ENCODE measurements around the gene PDZK1IP1.
"Not testable (repeated sequence)": the region's sequence is repeated elsewhere in the genome, so short reads cannot be mapped to it uniquely, and the experiment has no call there.

PDZK1IP1 gene

GRCh38 chr1:47179017-47179987 is 10.5 kb downstream of the PDZK1IP1 start:
- DNase-seq, result peak; percentile 35 to 51 (median 42)

DNA sequence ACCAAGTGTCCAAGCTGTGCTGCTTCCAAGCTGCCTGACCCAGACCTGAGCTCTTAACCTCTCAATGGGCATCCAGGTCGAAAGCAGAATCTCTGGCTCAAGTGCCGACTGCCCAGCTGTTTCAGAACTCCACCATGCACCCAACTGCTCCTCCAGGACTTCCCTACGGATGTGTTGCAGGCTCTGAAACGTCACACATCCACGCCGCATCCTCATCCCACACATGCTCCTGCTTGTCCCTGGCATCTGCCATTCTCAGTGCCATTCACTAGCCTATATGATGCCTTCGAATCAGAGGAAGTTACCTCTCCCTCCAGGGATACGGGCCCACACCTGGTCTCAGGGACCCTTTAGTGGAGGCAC is 11.2 kb downstream of the PDZK1IP1 start:
- no peak for DNase-seq

DNA sequence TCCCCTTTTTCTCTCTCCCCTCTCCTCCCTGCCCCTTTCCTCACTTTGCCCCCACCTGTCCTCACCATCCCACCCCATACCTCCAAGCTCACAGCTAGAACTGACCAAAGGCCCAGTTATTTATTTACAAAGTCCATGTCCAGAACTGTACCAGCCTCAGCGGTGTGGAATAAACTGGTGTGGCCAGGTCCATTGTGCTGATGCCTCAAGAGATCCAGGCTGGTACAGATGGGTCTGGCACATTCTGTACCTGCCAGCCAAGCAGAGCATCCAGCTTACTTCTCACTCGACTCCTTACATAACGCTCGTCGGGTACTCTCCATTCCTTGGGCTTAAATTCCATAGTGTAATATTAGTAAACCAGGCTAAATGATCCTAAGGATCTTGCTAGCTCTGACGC is 11.8 kb downstream of the PDZK1IP1 start:
- DNase-seq, result no peak

DNA sequence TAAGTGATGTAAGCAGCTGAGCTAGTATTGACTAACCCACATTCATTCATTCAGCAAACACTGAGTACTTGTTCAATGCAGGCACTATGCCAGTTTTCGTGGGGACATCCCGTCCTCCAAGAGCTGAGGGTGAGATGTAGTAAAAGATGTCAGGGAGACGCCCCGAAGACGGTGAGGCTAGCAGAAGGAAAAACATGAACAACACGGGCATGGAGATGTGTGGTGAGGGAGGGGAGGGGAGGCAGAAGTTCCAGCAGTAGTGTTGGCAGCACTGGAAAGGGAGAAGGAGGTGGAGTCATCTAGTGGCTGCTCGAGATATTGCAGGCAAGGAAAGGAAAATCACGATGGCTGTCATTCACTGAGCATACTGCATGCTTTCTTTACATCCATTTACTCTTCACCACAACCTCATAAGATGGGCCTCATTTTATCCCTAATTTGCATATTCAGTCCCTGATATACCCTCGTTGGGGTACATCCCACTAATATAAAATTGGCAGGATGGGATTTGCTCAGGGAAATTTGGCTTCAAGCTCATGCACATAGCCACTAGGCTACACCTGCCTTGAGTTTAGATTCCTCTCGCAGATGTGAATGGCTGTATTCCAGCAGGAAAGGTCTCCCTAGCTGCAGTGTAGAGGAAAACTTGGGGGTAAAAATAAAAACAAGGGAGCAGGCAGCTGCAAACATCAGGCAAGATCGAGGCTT is 14.5 kb downstream of the PDZK1IP1 start:
- DNase-seq, result no peak

DNA sequence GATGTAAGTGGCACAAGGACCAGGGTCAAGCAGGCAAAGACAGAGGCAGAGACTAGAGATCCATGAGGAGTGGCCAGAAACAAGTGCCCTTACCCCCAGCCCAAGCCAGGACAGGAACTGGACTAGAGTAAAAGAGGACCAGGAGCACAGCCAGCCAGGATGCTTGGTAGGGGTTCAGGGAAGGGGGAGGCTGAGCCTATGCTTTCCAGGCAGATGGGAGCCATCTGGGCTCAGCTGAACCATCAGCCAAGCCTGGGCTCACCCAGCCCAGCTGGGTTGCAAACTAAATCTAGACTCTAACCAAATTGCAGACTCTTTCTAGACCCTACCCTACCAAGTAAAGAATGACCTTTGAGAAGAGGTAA is 15.2 kb downstream of the PDZK1IP1 start:
- DNase-seq, result no peak

- DNase-seq, result no peak
Measured at GRCh38 chr1:47172782-47173181, 17.1 kb downstream of the PDZK1IP1 start.

GRCh38 chr1:47164552-47164951 is 25.3 kb downstream of the PDZK1IP1 start:
- no peak for DNase-seq

DNA sequence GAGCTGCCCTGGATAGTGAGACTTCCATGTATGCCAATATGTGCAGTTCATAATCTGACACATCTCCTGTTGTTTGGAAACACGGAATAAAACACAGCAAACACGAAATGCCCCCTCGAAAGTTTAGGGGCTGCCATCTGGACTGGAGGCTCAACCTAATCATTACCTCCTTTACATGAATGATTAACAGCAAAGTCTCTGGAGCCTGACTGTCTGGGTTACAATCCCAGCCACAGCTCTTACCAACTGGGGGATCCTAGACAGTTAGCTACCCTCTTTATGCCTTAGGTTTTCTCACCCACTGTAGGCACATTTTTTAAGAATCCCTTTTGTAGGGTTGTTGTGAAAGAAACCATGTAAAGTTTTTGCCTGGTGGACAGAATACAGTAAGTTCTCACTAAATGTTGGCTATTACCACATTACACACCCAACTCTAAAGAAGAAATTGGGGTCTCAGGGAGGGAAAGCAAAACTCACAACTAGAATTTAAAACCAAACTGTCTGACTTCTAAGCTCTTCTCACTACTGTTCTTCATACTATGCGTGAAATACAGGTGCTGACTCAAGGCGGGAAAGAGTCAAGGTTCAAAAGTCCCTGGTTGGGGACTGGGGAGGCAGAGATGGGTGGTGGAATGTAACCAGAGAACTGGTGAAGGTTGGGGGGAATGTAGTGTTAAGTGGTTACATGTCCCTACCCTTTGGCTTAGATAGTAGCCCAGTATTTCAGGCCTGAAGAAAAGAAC is 28.4 kb downstream of the PDZK1IP1 start:
- no peak for DNase-seq

- DNase-seq, result no peak
Measured at GRCh38 chr1:47160716-47161115, 29.1 kb downstream of the PDZK1IP1 start.

DNA sequence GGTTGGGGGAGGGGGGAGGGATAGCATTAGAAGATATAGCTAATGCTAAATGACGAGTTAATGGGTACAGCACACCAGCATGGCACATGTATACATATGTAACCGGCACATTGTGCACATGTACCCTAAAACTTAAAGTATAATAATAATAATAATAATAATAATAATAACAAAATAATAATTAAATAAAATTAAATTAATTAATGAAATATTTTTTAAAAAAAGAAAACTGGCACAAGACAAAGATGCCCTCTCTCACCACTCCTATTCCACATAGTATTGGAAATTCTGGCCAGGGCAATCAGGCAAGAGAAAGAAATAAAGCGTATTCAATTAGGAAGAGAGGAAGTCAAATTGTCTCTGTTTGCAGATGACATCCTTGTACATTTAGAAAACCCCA is 31.9 kb downstream of the PDZK1IP1 start:
- DNase-seq, result not testable (repeated sequence)

- DNase-seq, result not testable (repeated sequence)
Measured at GRCh38 chr1:47156457-47156856, 33.4 kb downstream of the PDZK1IP1 start.

- DNase-seq, result not testable (repeated sequence)
Measured at GRCh38 chr1:47149162-47149561, 40.7 kb downstream of the PDZK1IP1 start.

- DNase-seq, result no peak
Measured at GRCh38 chr1:47147047-47147785, 42.6 kb downstream of the PDZK1IP1 start.

- not testable (repeated sequence) for DNase-seq
Measured at GRCh38 chr1:47146495-47146894, 43.3 kb downstream of the PDZK1IP1 start.

GRCh38 chr1:47143654-47144053 is 46.2 kb downstream of the PDZK1IP1 start:
- DNase-seq, result not testable (repeated sequence)

DNA sequence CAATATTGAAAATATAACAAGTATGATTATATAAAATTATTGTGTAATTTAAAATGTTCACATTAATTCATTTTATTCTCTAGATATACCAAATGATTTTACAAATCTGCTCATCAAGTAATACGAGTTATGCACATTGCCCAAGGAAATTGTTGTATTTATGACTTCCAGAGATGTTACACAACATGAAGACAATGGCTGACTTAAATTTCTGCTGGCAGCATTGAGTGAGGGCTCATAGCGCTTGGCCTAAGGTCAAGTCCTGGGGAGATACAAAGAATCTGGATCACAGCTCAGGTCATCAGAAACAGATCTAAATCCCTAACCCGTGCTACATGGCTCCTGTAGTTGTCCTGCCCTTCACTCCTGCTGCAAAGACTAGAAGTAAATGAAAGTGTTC is 49.5 kb downstream of the PDZK1IP1 start:
- DNase-seq, result not testable (repeated sequence)

DNA sequence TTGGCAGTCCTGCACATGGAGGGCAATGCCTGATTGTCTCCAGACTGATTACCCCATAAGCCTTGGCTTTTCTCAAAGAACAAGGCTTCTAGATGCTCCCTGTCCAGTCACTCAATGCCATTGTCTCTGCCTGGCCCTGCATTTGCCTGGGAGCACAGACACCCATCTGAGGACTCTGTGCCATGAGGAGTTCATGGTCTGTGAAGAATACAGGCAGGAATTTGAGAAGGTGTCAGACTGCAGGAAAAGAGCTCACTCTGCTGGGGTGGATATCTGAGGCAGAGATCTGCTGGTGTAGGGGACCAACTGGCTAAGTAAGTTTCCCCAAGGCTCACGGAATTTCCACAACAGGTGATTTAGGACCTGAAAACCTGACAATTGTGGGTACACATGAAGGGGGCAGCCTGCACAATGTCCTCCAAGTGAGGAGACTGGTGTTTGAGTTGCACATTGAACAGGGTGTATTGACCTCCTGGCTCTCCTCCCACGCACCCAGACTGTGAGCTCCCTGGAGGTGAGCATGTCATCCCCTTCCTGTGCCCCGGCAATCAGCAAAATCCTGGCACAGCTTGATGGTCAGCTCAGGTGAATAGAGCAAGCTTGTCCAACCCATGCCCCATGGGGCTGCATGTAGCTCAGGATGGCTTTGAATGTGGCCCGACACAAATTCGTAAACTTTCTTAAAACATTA is 51.8 kb downstream of the PDZK1IP1 start:
- DNase-seq, result no peak

DNA sequence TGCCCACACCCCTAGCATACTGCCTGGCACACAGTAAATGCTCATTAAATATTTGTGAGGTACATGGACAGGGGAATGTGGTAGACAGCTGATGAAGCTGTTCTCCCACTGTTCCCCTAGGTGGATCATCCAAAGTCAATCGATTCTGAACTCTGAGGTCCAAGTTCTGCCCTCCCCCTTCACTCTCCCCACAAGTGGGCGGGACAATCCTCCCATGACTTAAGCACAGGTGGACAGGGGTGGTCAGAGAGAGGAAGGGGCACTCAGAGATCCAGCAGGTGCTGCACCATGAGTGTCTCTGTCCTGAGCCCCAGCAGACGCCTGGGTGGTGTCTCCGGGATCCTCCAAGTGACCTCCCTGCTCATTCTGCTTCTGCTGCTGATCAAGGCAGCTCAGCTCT is 52.6 kb downstream of the PDZK1IP1 start, which contains the start of gene CYP4A22:
Gene CYP4A22, plus strand, starts transcription at position 244 of the 400 bp plus-strand sequence. Its CDS starts 45 bp downstream, at position 289.
- DNase-seq, result no peak

All from activated CD4-positive, CD25-positive, alpha-beta regulatory T cell (primary cell).